ENCODE results near the gene ALX3. TPM values are rescaled to one million over a fixed set of nuclear protein-coding genes. Genes with fewer than 3 reads are reported as not detected.

Gene ALX3
- total and polyA plus RNA-seq, 7 donors = 0.04 to 0.11 (median 0.05) TPM; not detected in 4

DNA sequence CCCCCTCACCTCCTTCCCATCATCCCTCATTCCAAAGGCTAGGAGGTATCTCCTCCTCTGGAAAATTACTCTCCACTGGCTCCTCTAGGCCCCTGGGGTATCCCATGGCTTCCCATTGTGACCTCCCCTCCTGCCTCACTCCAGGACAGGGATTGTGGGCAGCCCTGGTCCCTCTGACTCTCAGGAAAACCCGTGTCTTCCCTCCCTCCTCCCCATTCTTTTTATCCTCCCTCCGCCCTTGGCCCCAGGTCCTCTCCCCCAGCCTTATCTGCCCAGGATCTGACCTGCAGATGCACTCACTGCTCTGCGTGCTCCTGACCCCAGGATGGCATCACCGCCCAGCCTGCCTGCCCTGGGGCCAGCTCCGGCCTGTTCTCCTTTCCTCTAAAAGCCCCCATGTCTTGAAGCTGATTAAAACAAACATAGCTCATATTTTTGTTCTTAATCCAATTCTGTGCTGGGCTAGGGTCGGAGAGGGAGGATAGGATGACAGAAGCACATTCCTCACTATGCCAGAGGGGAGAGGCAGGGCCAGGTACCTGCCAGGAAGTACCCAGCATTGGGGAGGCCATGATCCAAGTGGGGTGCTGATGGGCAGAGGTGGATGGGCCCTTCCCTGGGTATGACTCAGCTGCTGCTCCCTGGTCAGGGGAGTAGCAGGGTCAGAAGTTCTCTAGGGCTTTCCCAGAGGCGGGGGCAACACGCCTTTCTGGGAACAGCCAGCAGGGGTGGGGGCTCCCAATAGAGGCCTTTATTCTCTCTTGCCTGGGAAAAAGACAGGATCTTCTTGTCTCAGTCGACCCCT, 28.0 kb upstream of the ALX3 start:
- no peak overlapping the region for H3K4me3 ChIP-seq
- DNase-seq = peak in 1 of 2 donors; percentile 19
- intact Hi-C loops (cut with DNase I) = no loop called here
- H3K27me3 ChIP-seq (ENCODE audit: insufficient read depth in 3 of 3, low read length in 2 of 3) = peaks cover 0 to 3% (median 0%) of the 10 kb centered on the region in 3 donors
- no peak overlapping the region for H3K27ac ChIP-seq
- TF ChIP-seq, protein P1, sequence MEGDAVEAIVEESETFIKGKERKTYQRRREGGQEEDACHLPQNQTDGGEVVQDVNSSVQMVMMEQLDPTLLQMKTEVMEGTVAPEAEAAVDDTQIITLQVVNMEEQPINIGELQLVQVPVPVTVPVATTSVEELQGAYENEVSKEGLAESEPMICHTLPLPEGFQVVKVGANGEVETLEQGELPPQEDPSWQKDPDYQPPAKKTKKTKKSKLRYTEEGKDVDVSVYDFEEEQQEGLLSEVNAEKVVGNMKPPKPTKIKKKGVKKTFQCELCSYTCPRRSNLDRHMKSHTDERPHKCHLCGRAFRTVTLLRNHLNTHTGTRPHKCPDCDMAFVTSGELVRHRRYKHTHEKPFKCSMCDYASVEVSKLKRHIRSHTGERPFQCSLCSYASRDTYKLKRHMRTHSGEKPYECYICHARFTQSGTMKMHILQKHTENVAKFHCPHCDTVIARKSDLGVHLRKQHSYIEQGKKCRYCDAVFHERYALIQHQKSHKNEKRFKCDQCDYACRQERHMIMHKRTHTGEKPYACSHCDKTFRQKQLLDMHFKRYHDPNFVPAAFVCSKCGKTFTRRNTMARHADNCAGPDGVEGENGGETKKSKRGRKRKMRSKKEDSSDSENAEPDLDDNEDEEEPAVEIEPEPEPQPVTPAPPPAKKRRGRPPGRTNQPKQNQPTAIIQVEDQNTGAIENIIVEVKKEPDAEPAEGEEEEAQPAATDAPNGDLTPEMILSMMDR (IDR thresholded peaks at IDR 0.05) = no peak
- 76 to 87% (median 80%) methylated on average over 9 of the region's 9 CpGs for WGBS, 3 donors
- no peak for ATAC-seq
- no peaks in the 10 kb centered on the region for H3K9me3 ChIP-seq
- no peaks in the 10 kb centered on the region for H3K4me1 ChIP-seq
- H3K36me3 ChIP-seq (ENCODE audit: insufficient read depth in 1 of 2, low read depth in 1 of 2) = no peaks in the 10 kb centered on the region

DNA sequence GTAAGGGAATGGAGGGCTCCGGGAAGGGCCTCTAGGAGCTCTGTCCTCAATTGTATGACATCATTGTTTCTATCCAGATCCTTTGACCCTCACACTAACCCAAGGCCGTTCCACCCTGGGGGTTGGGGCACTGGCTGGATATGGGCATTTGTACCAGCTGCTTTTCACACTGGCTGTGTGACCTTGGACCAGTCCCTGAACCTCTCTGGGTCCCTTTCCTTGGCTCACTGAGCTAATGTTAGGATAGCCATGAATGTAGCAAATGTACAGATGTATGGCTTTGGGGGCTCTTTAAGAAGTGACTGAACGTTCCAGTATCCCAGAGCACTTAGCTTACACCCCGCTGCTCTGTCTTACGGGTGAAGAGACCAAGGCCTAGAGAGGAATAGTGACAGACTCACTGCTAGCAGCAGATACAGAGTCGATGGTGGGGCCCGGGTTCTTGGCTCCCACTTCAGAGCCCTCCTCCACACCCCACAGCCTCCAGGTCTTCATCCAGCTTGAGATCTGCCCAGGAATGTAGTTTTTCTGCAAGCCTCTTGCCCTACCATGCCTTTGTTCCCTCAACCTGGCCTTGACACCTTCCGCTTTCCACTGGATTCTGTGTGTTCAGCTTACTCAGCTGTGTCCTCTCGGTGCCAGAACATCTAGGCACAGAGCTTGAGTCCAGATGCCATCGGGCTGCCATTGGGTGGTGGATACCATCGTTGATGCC, 27.2 kb upstream of the ALX3 start:
- H3K27ac ChIP-seq = no peak overlapping the region
- intact Hi-C loops (cut with DNase I) = no loop called here
- 76 to 82% (median 81%) methylated on average over 11 of the region's 11 CpGs for WGBS, 3 donors

DNA sequence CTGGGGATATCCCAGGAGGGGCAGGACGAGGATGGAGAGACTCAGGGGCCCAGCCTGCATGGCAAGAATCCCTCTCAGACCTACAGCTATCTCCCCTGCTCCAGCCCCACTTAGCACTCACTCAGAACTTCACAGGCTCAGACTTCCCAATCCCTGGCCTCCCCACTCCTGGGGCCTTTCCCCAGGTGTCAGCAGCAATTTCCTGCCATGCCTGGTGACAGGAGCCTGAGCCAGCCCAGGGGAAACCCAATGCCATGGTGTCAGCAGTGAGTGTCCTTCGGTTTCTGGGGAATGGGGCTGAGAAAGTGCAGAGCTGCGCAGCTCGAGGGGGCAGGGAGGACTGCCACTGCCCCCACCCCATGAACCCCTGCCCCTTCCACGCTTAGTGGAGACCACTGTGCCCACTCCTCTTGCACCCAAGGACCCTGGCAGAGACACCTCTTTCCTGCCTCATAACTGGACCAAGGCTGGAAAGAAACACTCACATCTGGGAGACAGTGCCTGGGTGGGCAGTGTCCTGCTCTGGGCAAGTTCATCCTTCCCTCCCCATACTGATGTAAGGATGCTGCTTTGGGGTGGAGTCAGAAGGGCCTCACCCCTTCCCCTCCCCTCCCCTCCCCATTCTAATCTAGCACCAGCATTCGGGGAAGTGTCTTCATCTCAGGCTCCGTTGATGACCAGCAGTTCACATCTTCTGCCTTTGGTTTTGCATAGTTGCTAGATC, 24.6 kb upstream of the ALX3 start:
- H3K27me3 ChIP-seq (ENCODE audit: insufficient read depth in 3 of 3, low read length in 2 of 3) = peaks cover 0 to 3% (median under 1%) of the 10 kb centered on the region in 3 donors
- WGBS, 3 donors = 55 to 67% (median 62%) methylated on average over 7 of the region's 7 CpGs
- H3K9me3 ChIP-seq = no peaks in the 10 kb centered on the region
- H3K27ac ChIP-seq = no peak overlapping the region
- no peaks in the 10 kb centered on the region for H3K36me3 ChIP-seq (ENCODE audit: insufficient read depth in 1 of 2, low read depth in 1 of 2)
- ATAC-seq (no peak), DNase-seq (peak in 1 of 2 donors; percentile 23)
- no peaks in the 10 kb centered on the region for H3K4me1 ChIP-seq
- no peak overlapping the region for H3K4me3 ChIP-seq
- TF ChIP-seq, protein P1 (IDR thresholded peaks at IDR 0.05) = no peak
- intact Hi-C loops (cut with DNase I) = no loop called here

More for the DNA sequence above, 27.2 kb upstream of the ALX3 start:
- Histone ChIP-seq H3K4me3 (no peak overlapping the region), H3K4me1 (no peaks in the 10 kb centered on the region), H3K9me3 (no peaks in the 10 kb centered on the region), H3K36me3 (ENCODE audit: insufficient read depth in 1 of 2, low read depth in 1 of 2) (no peaks in the 10 kb centered on the region), H3K27me3 (ENCODE audit: insufficient read depth in 3 of 3, low read length in 2 of 3) (peaks cover 0 to 3% (median 0%) of the 10 kb centered on the region in 3 donors)
- DNase-seq = peak in 1 of 2 donors; percentile 5
- no peak for ATAC-seq
- TF ChIP-seq, protein P1 (IDR thresholded peaks at IDR 0.05) = no peak

DNA sequence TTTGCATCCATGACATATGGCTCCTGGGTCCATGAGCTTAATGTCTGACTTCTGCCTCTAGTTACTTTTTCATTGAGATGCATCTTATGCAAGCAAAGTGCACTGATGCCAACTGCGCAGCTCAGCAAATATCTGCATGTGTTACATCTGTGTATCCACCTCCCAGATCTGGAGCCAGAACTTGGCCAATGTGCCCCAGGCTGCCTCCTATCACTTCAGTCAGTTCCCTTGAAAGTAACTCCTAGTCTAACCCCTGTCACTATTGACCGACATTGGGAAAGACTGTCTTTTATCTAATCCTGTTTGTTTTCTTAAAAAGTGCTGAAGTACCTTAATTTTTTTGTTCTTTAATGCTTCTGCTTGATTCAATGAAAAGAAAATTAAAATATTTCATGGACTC, 22.5 kb upstream of the ALX3 start:
- Histone ChIP-seq H3K4me3 (no peak overlapping the region), H3K27me3 (ENCODE audit: insufficient read depth in 3 of 3, low read length in 2 of 3) (peaks cover 0 to 5% (median 1%) of the 10 kb centered on the region in 3 donors), H3K9me3 (no peaks in the 10 kb centered on the region), H3K4me1 (no peaks in the 10 kb centered on the region), H3K27ac (no peak overlapping the region), H3K36me3 (ENCODE audit: insufficient read depth in 1 of 2, low read depth in 1 of 2) (no peaks in the 10 kb centered on the region)
- intact Hi-C loops (cut with DNase I) = no loop called here
- DNase-seq (peak in 1 of 2 donors; percentile 4), ATAC-seq (no peak)
- TF ChIP-seq, protein P1 (IDR thresholded peaks at IDR 0.05) = no peak
- 84 to 96% (median 94%) methylated on average over 2 of the region's 2 CpGs for WGBS, 3 donors
